Epidermal melanocyte (primary cell): ENCODE results near the gene COG5.

Experiments
- DNase-seq: peaks from one replicate; pipeline ENCODE4 v3.0.0; 2011; ENCODE audit warnings: low spot score; ENCODE audit not compliant: insufficient read length

The COG5 gene

GRCh38 chr7:107505997-107506673 lies 57.6 kb downstream of the COG5 start:
- no peak for DNase-seq

- DNase-seq = no peak
Observed at GRCh38 chr7:107505362-107505761, 58.4 kb downstream of the COG5 start.

- DNase-seq = no peak
Observed at GRCh38 chr7:107503687-107504086, 60.0 kb downstream of the COG5 start.

- no peak for DNase-seq
Observed at GRCh38 chr7:107502797-107503196, 60.9 kb downstream of the COG5 start.

- no peak for DNase-seq
Observed at GRCh38 chr7:107502154-107502553, 61.6 kb downstream of the COG5 start.

GRCh38 chr7:107501593-107501992 lies 62.1 kb downstream of the COG5 start:
- DNase-seq = peak; percentile 25

GRCh38 chr7:107499731-107500130 lies 64.0 kb downstream of the COG5 start:
- no peak for DNase-seq

- no peak for DNase-seq
Observed at GRCh38 chr7:107495516-107495915, 68.2 kb downstream of the COG5 start.

- no peak for DNase-seq
Observed at GRCh38 chr7:107494884-107495283, 68.8 kb downstream of the COG5 start.

- no peak for DNase-seq
Observed at GRCh38 chr7:107494315-107494751, 69.4 kb downstream of the COG5 start.

- no peak for DNase-seq
Observed at GRCh38 chr7:107492875-107493274, 70.8 kb downstream of the COG5 start.

- DNase-seq = no peak
Observed at GRCh38 chr7:107486041-107486440, 77.7 kb downstream of the COG5 start.

GRCh38 chr7:107482571-107482970 lies 81.1 kb downstream of the COG5 start:
- no peak for DNase-seq

- DNase-seq = no peak
Observed at GRCh38 chr7:107480932-107481331, 82.8 kb downstream of the COG5 start.

- DNase-seq = no peak
Observed at GRCh38 chr7:107479303-107479702, 84.4 kb downstream of the COG5 start.

- DNase-seq = no peak
Observed at GRCh38 chr7:107474104-107474521, 89.6 kb downstream of the COG5 start.

- DNase-seq = no peak
Observed at GRCh38 chr7:107472116-107472515, 91.6 kb downstream of the COG5 start.

GRCh38 chr7:107471292-107472070 lies 92.2 kb downstream of the COG5 start:
- no peak for DNase-seq

- DNase-seq = no peak
Observed at GRCh38 chr7:107469929-107470328, 93.8 kb downstream of the COG5 start, which contains the start of gene GPR22. Gene GPR22, plus strand, starts transcription at chr7:107470057. Its CDS starts 4,004 bp downstream, at chr7:107474061.

- no peak for DNase-seq
Observed at GRCh38 chr7:107468824-107469223, 94.9 kb downstream of the COG5 start.

- DNase-seq = no peak
Observed at GRCh38 chr7:107467972-107468371, 95.7 kb downstream of the COG5 start.

GRCh38 chr7:107464666-107465226 lies 99.0 kb downstream of the COG5 start:
- no peak for DNase-seq
